ENCODE data around the gene GIMAP8.

GRCh38 chr7:150429699-150430098, 20.7 kb upstream of the GIMAP8 start:
- TF ChIP-seq POLR2A (IDR thresholded peaks at IDR 0.05; ENCODE audit: control extremely low read depth in 1 of 2, low read depth in 2 of 2, low read length in 2 of 2) (no peak), CTCF (IDR thresholded peaks at IDR 0.05; ENCODE audit: control extremely low read depth in 1 of 3, insufficient read depth in 1 of 3, low read depth in 1 of 3, low read length in 3 of 3) (no peak), RXRA (IDR thresholded peaks at IDR 0.05; ENCODE audit: insufficient read depth, low read depth, low read length) (no peak), TAF1 (IDR thresholded peaks at IDR 0.05; ENCODE audit: low read depth, low read length) (no peak)

All from H1 (cell line).